GM04504 (cell line): Measurements from ENCODE around the gene PCDHA13.
"Not testable (repeated sequence)": the region's sequence is repeated elsewhere in the genome, so short reads cannot be mapped to it uniquely, and the experiment has no call there.

Source experiments
- DNase-seq: peaks from one replicate; pipeline ENCODE4 v3.0.0-alpha.2; 2012; ENCODE audit warnings: low read depth

PCDHA13 gene, protein sequence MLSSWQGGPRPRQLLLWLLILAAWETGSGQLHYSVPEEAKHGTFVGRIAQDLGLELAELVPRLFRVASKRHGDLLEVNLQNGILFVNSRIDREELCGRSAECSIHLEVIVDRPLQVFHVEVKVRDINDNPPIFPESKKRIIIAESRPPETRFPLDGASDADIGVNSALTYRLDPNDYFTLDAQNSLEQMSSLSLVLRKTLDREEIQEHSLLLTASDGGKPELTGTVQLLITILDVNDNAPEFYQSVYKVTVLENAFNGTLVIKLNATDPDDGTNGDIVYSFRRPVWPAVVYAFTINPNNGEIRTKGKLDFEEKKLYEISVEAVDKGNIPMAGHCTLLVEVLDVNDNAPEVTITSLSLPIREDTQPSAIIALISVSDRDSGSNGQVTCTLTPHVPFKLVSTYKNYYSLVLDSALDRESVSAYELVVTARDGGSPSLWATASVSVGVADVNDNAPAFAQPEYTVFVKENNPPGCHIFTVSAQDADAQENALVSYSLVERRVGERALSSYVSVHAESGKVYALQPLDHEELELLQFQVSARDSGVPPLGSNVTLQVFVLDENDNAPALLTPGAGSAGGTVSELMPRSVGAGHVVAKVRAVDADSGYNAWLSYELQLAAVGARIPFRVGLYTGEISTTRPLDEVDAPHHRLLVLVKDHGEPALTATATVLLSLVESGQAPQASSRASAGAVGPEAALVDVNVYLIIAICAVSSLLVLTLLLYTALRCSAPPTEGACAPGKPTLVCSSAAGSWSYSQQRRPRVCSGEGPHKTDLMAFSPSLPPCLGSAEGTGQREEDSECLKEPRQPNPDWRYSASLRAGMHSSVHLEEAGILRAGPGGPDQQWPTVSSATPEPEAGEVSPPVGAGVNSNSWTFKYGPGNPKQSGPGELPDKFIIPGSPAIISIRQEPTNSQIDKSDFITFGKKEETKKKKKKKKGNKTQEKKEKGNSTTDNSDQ

DNA sequence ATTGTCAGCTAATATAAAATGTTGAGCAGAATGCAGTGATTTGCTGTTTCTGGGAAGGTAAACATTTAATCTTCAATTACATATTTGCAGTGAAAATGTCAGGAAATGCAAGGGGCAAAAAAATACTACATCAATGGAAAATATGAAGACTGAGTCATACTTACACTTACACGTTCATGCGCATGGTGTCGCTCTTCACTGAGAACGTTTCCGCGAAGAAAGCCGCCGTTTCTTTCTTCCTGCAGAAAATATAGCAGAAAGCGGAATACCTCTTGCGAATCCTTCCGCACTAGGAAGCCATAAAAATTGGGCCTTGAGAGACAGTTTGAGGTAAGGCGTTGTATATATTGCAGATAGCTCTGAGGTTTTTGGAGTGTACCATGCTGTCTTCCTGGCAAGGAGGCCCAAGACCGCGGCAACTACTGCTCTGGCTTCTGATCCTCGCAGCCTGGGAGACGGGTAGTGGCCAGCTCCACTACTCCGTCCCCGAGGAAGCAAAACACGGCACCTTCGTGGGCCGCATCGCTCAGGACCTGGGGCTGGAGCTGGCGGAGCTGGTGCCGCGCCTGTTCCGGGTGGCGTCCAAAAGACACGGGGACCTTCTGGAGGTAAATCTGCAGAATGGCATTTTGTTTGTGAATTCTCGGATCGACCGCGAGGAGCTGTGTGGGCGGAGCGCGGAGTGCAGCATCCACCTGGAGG is at the start of gene PCDHA13:
Gene PCDHA13 (plus strand): TSS at position 236 of the 702 bp plus-strand sequence. CDS start 145 bp downstream, at position 381.
- no peak for DNase-seq

DNA sequence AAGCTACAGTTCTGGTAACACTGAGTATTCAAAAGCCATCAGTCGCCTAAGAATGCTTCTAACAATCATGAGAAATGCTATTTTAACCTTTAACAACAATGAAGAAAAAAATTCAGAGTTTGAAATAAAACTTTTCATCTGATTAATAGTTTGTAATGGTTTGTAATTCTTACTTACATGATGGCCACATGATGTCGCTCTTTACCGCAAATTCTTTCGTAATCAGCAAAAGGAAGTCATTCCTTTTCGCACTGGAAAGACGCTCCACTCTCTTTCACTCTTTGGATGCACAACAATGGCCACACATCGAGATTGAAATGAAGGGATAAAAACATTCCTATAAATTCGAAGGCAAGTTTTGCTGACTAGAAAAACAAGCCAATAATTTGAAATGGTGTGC is 47.9 kb upstream of the PCDHA13 start, which contains the start of gene PCDHA7:
Gene PCDHA7 (plus strand): TSS at position 277 of the 400 bp plus-strand sequence. CDS start 115 bp downstream, at position 392.
- no peak for DNase-seq

DNA sequence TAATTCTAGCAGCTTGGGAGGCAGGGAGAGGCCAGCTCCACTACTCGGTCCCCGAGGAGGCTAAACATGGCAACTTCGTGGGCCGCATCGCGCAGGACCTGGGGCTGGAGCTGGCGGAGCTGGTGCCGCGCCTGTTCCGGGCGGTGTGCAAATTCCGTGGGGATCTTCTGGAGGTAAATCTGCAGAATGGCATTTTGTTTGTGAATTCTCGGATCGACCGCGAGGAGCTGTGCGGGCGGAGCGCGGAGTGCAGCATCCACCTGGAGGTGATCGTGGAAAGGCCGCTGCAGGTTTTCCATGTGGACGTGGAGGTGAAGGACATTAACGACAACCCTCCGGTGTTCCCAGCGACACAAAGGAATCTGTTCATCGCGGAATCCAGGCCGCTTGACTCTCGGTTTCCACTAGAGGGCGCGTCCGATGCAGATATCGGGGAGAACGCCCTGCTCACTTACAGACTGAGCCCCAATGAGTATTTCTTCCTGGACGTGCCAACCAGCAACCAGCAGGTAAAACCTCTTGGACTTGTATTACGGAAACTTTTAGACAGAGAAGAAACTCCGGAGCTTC is 47.4 kb upstream of the PCDHA13 start:
- not testable (repeated sequence) for DNase-seq

DNA sequence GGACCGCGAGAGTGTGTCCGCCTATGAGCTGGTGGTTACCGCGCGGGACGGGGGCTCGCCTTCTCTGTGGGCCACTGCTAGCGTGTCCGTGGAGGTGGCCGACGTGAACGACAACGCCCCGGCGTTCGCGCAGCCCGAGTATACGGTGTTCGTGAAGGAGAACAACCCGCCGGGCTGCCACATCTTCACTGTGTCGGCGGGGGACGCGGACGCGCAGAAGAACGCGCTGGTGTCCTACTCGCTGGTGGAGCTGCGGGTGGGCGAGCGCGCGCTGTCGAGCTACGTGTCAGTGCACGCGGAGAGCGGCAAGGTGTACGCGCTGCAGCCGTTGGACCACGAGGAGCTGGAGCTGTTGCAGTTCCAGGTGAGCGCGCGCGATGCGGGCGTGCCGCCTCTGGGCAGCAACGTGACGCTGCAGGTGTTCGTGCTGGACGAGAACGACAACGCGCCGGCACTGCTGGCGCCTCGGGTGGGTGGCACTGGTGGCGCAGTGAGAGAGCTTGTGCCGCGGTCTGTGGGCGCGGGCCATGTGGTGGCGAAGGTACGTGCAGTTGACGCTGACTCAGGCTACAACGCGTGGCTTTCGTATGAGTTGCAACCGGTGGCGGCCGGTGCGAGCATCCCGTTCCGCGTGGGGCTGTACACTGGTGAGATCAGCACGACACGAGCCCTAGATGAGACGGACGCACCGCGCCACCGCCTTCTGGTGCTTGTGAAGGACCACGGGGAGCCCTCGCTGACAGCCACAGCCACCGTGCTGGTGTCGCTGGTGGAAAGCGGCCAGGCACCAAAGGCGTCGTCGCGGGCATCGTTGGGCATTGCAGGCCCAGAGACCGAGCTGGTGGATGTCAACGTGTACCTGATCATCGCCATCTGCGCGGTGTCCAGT is 46.1 kb upstream of the PCDHA13 start:
- DNase-seq: no peak

DNA sequence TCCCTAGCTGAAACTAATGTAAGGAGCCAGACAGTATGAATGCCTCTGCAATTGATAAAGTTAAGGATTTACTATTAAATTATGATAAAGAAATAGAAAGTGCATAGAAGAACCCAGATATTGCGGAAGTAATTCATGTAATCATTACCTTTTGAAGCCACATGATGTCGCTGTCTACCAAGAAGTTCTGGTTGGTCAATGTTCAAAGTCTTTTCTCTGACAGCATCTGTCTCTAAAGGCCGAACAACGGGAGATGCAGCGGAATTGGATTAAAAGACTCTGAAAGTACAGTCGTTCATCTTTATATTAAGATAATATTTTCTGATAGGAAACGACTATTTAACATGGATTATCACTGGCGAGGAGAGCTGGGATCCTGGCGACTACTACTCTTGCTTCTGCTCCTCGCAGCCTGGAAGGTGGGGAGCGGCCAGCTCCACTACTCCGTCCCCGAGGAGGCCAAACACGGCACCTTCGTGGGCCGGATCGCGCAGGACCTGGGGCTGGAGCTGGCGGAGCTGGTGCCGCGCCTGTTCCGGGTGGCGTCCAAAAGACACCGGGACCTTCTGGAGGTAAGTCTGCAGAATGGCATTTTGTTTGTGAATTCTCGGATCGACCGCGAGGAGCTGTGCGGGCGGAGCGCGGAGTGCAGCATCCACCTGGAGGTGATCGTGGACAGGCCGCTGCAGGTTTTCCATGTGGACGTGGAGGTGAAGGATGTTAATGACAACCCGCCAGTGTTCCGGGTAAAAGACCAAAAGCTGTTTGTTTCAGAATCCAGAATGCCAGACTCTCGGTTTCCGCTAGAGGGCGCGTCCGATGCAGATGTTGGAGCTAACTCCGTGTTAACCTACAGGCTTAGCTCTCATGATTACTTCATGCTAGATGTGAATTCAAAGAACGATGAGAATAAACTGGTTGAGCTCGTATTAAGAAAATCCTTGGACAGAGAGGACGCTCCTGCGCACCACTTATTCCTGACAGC is 40.7 kb upstream of the PCDHA13 start, which contains the start of gene PCDHA8:
Gene PCDHA8 (plus strand): TSS at position 210 of the 985 bp plus-strand sequence. CDS start 135 bp downstream, at position 345.
- DNase-seq: no peak

DNA sequence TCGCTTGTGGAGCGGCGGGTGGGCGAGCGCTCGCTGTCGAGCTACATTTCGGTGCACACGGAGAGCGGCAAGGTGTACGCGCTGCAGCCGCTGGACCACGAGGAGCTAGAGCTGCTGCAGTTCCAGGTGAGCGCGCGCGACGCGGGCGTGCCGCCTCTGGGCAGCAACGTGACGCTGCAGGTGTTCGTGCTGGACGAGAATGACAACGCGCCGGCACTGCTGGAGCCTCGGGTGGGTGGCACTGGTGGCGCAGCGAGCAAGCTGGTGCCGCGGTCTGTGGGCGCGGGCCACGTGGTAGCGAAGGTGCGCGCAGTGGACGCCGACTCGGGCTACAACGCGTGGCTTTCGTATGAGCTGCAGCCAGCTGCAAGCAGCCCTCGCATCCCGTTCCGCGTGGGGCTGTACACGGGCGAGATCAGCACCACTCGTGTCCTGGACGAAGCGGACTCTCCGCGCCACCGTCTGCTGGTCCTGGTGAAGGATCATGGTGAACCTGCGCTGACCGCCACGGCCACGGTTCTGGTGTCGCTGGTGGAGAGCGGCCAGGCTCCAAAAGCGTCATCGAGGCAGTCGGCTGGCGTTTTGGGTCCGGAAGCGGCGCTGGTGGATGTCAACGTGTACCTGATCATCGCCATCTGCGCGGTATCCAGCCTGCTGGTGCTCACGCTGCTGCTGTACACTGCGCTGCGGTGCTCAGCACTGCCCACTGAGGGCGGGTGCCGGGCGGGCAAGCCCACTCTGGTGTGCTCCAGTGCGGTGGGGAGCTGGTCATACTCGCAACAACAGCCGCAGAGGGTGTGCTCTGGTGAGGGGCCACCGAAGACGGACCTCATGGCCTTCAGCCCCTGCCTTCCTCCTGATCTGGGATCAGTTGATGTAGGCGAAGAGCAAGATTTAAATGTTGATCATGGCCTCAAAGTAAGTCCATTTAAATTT is 38.9 kb upstream of the PCDHA13 start:
- DNase-seq: no peak

DNA sequence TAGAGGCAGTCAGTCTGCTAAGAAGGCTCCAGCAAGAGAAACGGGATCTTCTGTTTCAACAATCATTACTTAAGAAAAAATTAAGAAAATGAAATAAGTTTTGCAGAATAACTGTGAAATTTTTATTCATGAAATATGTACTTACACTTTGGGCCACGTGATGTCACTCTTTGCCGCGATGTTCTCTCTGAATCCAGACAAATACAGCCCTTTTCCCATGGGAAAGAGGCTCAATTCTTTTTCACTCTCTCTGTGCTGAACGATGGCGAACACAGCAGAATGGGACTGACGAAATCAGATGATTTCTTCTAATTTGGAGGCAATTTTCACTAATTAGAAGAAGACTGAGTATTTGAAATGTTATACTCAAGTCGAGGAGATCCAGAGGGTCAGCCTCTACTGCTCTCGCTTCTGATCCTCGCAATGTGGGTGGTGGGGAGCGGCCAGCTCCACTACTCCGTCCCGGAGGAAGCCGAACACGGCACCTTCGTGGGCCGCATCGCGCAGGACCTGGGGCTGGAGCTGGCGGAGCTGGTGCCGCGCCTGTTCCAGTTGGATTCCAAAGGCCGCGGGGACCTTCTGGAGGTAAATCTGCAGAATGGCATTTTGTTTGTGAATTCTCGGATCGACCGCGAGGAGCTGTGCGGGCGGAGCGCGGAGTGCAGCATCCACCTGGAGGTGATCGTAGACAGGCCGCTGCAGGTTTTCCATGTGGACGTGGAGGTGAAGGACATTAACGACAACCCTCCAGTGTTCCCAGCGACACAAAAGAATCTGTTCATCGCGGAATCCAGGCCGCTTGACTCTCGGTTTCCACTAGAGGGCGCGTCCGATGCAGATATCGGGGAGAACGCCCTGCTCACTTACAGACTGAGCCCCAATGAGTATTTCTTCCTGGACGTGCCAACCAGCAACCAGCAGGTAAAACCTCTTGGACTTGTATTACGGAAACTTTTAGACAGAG is 33.5 kb upstream of the PCDHA13 start, which contains the start of gene PCDHA9:
Gene PCDHA9 (plus strand): TSS at position 244 of the 964 bp plus-strand sequence. CDS start 114 bp downstream, at position 358.
- not testable (repeated sequence) for DNase-seq

DNA sequence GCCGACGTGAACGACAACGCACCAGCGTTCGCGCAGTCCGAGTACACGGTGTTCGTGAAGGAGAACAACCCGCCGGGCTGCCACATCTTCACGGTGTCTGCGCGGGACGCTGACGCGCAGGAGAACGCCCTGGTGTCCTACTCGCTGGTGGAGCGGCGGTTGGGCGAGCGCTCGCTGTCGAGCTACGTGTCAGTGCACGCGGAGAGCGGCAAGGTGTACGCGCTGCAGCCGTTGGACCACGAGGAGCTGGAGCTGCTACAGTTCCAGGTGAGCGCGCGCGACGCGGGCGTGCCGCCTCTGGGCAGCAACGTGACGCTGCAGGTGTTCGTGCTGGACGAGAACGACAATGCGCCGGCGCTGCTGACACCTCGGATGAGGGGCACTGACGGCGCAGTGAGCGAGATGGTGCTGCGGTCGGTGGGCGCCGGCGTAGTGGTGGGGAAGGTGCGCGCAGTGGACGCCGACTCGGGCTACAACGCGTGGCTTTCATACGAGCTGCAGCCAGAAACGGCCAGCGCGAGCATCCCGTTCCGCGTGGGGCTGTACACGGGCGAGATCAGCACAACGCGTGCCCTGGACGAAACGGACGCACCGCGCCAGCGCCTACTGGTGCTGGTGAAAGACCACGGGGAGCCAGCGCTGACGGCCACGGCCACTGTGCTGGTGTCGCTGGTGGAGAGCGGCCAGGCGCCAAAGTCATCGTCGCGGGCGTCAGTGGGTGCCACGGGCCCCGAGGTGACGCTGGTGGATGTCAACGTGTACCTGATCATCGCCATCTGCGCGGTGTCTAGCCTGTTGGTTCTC is 31.9 kb upstream of the PCDHA13 start:
- DNase-seq: not testable (repeated sequence)

DNA sequence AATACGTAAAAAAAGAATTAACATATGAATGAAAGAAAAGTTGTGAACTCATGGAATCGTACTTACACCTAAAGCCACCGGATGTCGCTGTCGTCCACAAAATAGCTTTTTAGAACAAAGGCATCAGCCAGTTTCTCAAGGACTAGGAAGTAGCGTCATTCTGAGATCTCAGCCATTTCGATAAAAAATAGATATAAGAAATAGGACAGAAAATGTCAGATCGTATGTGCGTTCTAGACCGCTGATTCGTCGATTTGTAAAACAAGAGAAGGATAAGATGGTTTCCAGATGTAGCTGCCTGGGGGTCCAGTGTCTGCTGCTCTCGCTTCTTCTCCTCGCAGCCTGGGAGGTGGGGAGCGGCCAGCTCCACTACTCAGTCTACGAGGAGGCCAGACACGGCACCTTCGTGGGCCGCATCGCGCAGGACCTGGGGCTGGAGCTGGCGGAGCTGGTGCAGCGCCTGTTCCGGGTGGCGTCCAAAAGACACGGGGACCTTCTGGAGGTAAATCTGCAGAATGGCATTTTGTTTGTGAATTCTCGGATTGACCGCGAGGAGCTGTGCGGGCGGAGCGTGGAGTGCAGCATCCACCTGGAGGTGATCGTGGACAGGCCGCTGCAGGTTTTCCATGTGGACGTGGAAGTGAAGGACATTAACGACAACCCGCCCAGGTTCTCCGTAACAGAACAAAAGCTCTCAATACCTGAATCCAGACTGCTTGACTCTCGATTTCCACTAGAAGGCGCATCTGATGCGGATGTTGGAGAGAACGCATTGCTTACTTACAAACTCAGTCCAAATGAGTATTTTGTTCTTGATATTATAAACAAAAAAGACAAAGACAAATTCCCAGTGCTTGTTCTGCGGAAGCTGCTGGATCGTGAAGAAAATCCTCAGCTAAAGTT is 25.9 kb upstream of the PCDHA13 start, which contains the start of gene PCDHA10:
Gene PCDHA10 (plus strand): TSS at position 126 of the 903 bp plus-strand sequence. CDS start 152 bp downstream, at position 278.
- no peak for DNase-seq

DNA sequence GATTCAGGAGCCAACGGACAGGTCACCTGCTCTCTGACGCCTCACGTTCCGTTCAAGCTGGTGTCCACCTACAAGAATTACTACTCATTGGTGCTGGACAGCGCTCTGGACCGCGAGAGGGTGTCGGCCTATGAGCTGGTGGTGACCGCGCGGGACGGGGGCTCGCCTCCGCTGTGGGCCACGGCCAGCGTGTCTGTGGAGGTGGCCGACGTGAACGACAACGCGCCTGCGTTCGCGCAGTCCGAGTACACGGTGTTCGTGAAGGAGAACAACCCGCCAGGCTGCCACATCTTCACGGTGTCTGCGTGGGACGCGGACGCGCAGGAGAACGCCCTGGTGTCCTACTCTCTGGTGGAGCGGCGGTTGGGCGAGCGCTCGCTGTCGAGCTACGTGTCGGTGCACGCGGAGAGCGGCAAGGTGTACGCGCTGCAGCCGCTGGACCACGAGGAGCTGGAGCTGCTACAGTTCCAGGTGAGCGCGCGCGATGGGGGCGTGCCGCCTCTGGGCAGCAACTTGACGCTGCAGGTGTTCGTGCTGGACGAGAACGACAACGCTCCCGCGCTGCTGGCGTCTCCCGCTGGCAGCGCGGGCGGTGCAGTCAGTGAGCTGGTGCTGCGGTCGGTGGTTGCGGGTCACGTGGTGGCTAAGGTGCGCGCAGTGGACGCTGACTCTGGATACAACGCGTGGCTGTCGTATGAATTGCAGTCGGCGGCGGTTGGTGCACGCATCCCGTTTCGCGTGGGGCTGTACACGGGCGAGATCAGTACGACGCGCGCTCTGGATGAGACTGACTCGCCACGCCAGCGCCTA is 24.5 kb upstream of the PCDHA13 start:
- DNase-seq: no peak

DNA sequence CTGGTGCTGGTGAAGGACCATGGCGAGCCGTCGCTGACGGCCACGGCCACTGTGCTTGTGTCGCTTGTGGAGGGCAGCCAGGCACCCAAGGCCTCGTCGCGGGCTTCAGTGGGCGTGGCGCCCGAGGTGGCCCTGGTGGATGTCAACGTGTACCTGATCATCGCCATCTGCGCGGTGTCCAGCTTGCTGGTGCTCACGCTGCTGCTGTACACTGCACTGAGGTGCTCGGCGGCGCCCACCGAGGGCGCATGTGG is 24.0 kb upstream of the PCDHA13 start:
- no peak for DNase-seq

DNA sequence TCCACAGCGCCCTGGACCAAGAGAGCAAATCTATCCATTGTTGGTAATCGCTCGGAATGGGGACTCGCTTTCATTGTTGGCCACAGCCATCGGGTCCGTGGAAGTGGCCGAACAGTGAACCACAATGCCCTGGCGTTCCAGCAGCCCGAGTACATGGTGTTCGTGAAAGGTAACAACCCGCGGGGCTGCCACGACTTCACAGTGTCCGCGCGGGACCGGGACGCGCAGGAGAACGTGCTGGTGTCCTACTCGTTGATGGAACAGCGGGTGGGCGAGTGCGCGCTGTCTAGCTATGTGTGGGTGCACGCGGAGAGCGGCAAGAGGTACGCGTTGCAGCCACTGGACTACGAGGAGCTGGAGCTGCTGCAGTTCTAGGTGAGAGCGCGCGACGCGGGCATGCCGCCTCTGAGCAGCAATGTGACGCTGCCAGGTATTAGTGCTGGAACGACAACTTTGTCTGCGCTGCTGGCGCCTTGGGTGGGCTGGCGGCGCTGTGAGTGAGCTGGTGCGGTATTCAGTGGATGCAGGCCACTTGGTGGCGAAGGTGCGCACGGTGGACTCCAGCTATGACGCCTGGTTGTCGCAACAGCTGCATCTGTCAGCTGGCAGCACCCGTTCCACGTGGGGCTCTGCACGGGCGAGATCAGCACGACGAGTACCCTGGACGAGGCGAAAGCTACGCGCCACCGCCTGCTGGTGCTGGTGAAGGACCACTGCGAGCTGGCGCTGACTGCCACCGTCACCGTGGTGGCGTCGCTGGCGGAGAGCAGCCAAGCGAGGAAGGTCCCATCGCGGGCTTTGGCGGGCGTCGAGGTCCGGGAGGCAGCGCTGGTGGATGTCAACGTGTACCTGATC is 19.3 kb upstream of the PCDHA13 start:
- DNase-seq: no peak
